SU-DHL-6 (cell line): ENCODE results near the gene PDZD2.

Experiments
- H2AFZ ChIP-seq: fragments of 200-600 bp; sonication (generic); 2 replicates; pipeline ENCODE4 v1.6.1; 2014; ENCODE audit warnings: low read depth, mild to moderate bottlenecking, moderate library complexity, mixed read lengths, antibody characterized with exemption, low read length; ENCODE audit not compliant: severe bottlenecking
- H3F3A ChIP-seq: fragments of 200-600 bp; shearing (Covaris generic); 2 replicates; pipeline ENCODE4 v1.6.0; 2016; ENCODE audit warnings: antibody characterized with exemption, mild to moderate bottlenecking; ENCODE audit not compliant: insufficient read depth
- H3K27ac ChIP-seq: fragments of 200-600 bp; sonication (generic); 2 replicates; pipeline ENCODE4 v1.5.1; 2016; ENCODE audit warnings: low read depth, mild to moderate bottlenecking, low read length, moderate library complexity, mixed read lengths
- H3K27me3 ChIP-seq: fragments of 200-600 bp; sonication (generic), shearing (Covaris generic); 2 replicates; pipeline ENCODE4 v1.6.0; 2014; ENCODE audit warnings: mild to moderate bottlenecking, low read length
- H3K36me3 ChIP-seq: fragments of 200-600 bp; sonication (generic); 2 replicates; pipeline ENCODE4 v1.6.1; 2014; ENCODE audit warnings: mild to moderate bottlenecking, low read length, mixed read lengths
- H3K4me2 ChIP-seq: fragments of 300-600, 200-600 bp; shearing (Covaris generic), sonication (generic); 2 replicates; pipeline ENCODE4 v1.6.0; 2014; ENCODE audit warnings: low read length, low read depth, mild to moderate bottlenecking; ENCODE audit not compliant: poor library complexity, severe bottlenecking
- H3K4me3 ChIP-seq: fragments of 200-600 bp; sonication (generic); 2 replicates; pipeline ENCODE4 v1.5.1; 2014; ENCODE audit warnings: antibody characterized with exemption, low read length, mild to moderate bottlenecking, mixed read lengths; ENCODE audit not compliant: insufficient read depth, poor library complexity, severe bottlenecking
- H3K79me2 ChIP-seq: fragments of 200-600 bp; sonication (generic); 2 replicates; pipeline ENCODE4 v1.6.1; 2014; ENCODE audit warnings: mild to moderate bottlenecking, low read length, moderate library complexity; ENCODE audit not compliant: insufficient read depth
- H3K9ac ChIP-seq: fragments of 200-600 bp; sonication (generic); 2 replicates; pipeline ENCODE4 v1.7.0; 2014; ENCODE audit warnings: mild to moderate bottlenecking, low read length
- H3K9me2 ChIP-seq: fragments of 200-600 bp; sonication (generic); replicated peaks from 2 replicates; pipeline ENCODE4 v1.6.1; 2014; ENCODE audit warnings: low read length; ENCODE audit not compliant: insufficient read depth
- H3K9me3 ChIP-seq: fragments of 200-600 bp; sonication (generic); 2 replicates; pipeline ENCODE4 v1.6.1; 2014; ENCODE audit warnings: low read length, mixed read lengths; ENCODE audit not compliant: insufficient read depth
- H4K20me1 ChIP-seq: fragments of 200-600 bp; sonication (generic); 2 replicates; pipeline ENCODE4 v1.6.1; 2014; ENCODE audit warnings: low read depth, mild to moderate bottlenecking, antibody characterized with exemption, low read length, moderate library complexity, mixed read lengths
- EZH2phosphoT487 ChIP-seq: fragments of 200-600 bp; sonication (generic), shearing (Covaris generic); conservative IDR thresholded peaks from 2 replicates; pipeline ENCODE4 v1.6.1; 2018; ENCODE audit warnings: mild to moderate bottlenecking, antibody characterized with exemption, low read length, moderate library complexity, mixed read lengths
- TF ChIP-seq, protein P1 (sequence below): fragments of 200-600 bp; sonication (generic); IDR thresholded peaks from one replicate; pipeline ENCODE4 v1.5.1; 2017; ENCODE audit warnings: antibody characterized with exemption, mild to moderate bottlenecking, low read length, moderate library complexity; ENCODE audit not compliant: insufficient read depth, poor library complexity, severe bottlenecking

Gene PDZD2

DNA sequence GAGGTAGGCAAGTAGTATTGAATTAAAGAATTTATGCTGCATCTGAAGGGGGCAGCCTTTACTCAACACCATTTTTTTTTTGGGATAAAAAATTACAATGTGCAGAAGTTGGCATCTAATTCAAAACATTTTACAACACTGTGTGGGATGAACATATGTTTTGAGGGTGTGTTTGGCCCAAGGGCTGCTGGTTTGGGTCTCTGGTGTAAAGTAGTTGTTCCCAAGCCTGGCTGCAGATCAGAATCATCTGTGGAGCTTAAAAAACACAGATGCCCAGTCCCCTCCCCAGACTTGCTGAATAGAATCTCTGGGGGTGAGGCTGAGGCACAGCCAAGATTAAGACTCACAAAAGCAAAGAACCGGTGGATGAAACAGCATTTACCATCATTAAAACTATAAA lies 33.0 kb upstream of the PDZD2 start:
- Histone ChIP-seq H3K27me3 (no peaks in the 10 kb centered on the region), H4K20me1 (no peaks in the 10 kb centered on the region), H3K4me2 (no peak overlapping the region), H3K79me2 (no peaks in the 10 kb centered on the region), H3K9me3 (no peaks in the 10 kb centered on the region), H2AFZ (no peak overlapping the region), H3F3A (no peaks in the 10 kb centered on the region), H3K9ac (no peak overlapping the region), H3K4me3 (no peak overlapping the region), H3K36me3 (no peaks in the 10 kb centered on the region), H3K9me2 (no peaks in the 10 kb centered on the region), H3K27ac (no peak overlapping the region)
- TF ChIP-seq, protein P1, sequence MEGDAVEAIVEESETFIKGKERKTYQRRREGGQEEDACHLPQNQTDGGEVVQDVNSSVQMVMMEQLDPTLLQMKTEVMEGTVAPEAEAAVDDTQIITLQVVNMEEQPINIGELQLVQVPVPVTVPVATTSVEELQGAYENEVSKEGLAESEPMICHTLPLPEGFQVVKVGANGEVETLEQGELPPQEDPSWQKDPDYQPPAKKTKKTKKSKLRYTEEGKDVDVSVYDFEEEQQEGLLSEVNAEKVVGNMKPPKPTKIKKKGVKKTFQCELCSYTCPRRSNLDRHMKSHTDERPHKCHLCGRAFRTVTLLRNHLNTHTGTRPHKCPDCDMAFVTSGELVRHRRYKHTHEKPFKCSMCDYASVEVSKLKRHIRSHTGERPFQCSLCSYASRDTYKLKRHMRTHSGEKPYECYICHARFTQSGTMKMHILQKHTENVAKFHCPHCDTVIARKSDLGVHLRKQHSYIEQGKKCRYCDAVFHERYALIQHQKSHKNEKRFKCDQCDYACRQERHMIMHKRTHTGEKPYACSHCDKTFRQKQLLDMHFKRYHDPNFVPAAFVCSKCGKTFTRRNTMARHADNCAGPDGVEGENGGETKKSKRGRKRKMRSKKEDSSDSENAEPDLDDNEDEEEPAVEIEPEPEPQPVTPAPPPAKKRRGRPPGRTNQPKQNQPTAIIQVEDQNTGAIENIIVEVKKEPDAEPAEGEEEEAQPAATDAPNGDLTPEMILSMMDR, result no peak
- TF ChIP-seq EZH2phosphoT487, result no peak

DNA sequence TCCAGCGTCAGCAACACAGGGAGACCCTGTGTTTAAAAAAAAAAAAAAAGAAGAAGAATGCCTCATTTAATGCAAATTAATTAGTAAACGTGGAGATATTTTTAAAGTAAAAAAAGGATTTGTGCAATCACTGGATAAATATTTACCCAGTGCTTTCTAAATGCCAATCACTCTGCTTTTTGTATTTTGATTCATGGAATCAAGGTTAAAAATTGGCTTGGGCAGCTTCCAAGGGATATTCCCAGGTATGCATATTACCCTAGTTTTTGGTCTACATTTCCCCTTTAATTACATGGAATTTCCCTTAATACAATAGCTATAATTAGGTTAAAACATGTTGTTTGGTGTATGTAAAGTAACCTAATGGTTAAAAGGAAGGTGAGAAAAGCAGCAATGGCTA lies 31.4 kb upstream of the PDZD2 start:
- Histone ChIP-seq H3K27ac (no peak overlapping the region), H3K4me2 (no peak overlapping the region)

DNA sequence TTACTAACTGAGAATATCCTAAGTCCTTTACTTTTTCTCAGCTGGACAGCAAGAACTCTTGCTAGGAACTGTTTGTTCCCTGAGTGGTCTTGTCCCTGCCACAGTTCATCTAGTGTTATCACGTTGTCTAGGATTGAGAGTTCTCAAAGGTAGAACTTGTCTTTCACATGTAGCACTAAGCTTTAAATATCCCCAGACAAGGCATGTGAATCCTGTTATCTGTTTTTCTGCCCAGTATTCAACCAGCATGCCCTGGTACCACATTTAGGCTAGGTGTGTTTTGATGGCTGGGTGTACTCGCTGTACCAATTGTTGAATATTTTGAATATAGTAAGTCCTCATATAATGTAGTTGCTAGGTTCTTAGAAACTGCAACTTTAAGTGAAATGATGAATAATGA lies 27.9 kb upstream of the PDZD2 start:
- no peak overlapping the region for H2AFZ ChIP-seq

More for the DNA sequence above, 31.4 kb upstream of the PDZD2 start:
- Histone ChIP-seq H3K79me2 (no peaks in the 10 kb centered on the region), H3K9me2 (no peaks in the 10 kb centered on the region), H3K36me3 (no peaks in the 10 kb centered on the region), H3F3A (no peaks in the 10 kb centered on the region), H3K9me3 (no peaks in the 10 kb centered on the region), H4K20me1 (no peaks in the 10 kb centered on the region), H3K4me3 (no peak overlapping the region), H3K9ac (no peak overlapping the region), H2AFZ (no peak overlapping the region), H3K27me3 (no peaks in the 10 kb centered on the region)
- no peak for TF ChIP-seq EZH2phosphoT487
- TF ChIP-seq, protein P1, result no peak

More for the DNA sequence above, 27.9 kb upstream of the PDZD2 start:
- Histone ChIP-seq H3K36me3 (no peaks in the 10 kb centered on the region), H4K20me1 (no peaks in the 10 kb centered on the region), H3K9me3 (no peaks in the 10 kb centered on the region), H3F3A (no peaks in the 10 kb centered on the region), H3K9ac (no peak overlapping the region), H3K4me3 (no peak overlapping the region), H3K4me2 (no peak overlapping the region), H3K27me3 (no peaks in the 10 kb centered on the region), H3K79me2 (no peaks in the 10 kb centered on the region), H3K9me2 (no peaks in the 10 kb centered on the region), H3K27ac (no peak overlapping the region)
- TF ChIP-seq EZH2phosphoT487, result no peak
- TF ChIP-seq, protein P1, result no peak
